ENCODE measurements around the gene KIAA0040.

DNA sequence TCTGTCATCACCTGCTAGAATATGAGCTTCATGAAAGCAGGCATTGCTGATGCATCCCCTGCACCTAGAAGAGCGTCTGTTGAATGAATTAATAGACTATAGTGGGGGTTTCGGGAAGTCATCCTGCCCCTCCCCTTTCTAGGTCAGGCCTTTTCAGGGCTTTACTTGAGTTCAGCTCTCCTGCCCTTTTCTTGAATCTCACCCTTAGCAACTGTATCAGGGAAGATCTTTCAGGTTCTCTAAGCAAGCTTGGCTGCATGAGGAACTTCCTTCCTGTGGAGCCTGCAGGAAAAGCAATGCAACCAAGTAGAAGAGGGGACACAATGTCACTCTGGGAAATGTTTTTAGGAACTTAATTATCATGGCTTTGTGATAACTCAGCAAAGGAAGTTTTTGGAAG, 27.2 kb upstream of the KIAA0040 start:
- TF ChIP-seq, protein P1, sequence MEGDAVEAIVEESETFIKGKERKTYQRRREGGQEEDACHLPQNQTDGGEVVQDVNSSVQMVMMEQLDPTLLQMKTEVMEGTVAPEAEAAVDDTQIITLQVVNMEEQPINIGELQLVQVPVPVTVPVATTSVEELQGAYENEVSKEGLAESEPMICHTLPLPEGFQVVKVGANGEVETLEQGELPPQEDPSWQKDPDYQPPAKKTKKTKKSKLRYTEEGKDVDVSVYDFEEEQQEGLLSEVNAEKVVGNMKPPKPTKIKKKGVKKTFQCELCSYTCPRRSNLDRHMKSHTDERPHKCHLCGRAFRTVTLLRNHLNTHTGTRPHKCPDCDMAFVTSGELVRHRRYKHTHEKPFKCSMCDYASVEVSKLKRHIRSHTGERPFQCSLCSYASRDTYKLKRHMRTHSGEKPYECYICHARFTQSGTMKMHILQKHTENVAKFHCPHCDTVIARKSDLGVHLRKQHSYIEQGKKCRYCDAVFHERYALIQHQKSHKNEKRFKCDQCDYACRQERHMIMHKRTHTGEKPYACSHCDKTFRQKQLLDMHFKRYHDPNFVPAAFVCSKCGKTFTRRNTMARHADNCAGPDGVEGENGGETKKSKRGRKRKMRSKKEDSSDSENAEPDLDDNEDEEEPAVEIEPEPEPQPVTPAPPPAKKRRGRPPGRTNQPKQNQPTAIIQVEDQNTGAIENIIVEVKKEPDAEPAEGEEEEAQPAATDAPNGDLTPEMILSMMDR (IDR thresholded peaks at IDR 0.05), result no peak
- no peak for TF ChIP-seq POLR2A (IDR thresholded peaks at IDR 0.05)
